ENCODE measurements around the gene CCKAR. TPM values are rescaled to one million over a fixed set of nuclear protein-coding genes. Genes with fewer than 3 reads are reported as not detected.

The CCKAR gene, protein sequence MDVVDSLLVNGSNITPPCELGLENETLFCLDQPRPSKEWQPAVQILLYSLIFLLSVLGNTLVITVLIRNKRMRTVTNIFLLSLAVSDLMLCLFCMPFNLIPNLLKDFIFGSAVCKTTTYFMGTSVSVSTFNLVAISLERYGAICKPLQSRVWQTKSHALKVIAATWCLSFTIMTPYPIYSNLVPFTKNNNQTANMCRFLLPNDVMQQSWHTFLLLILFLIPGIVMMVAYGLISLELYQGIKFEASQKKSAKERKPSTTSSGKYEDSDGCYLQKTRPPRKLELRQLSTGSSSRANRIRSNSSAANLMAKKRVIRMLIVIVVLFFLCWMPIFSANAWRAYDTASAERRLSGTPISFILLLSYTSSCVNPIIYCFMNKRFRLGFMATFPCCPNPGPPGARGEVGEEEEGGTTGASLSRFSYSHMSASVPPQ
- 0.07 TPM in 1 of 2 replicates, not detected in the other for total RNA-seq

DNA sequence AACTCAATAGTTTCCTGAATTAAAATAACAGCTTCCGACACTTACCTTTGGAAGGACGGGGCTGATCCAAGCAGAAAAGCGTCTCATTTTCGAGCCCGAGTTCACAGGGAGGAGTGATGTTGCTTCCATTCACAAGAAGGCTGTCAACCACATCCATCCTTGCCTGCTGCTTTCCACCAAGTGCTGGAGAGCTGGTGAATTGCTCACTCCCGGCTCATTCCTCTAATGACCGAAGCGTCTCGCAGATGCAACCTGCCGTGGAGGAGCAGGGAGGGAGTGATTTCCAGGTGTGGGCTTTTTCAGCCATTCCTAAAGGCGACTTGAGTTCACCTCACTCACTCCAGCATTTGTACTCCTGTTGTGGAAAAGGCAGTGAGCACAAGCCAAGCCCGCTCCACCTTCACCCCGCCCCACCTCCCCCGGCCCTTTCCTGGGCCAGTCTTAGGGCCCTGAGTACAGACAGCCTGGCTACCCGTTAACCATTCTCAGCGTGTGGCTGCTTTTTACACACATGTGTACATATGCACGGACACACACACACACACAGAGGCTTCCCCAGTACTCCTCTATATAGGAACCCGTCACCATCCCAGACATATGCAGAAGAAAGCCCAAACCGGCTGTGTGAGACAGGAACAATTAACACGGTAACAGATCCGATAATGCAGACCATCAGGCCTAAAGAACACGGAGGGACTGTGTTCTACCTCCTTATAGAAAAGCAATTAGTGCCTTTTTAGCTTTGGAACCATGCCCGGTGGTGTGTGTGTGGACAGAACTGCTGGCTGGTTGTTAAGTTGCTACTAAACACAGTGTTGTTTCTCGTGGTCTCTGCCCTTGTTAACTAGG, at the start of gene CCKAR:
CCKAR (minus strand) TSS at position 374 of the 849 bp plus-strand sequence; CDS start at position 157, 217 bp downstream.

Other genes starting within 250 kb of the CCKAR start
- 101 and 123 TPM in 2 replicates for gene RBPJ, start 169.5 kb downstream of the CCKAR start, total RNA-seq
- 31.8 and 48.6 TPM in 2 replicates for gene TBC1D19, start 93.6 kb upstream of the CCKAR start, total RNA-seq